Naive thymus-derived CD8-positive, alpha-beta T cell (primary cell): ENCODE data around the gene MICAL2. TPM values are rescaled to one million over a fixed set of nuclear protein-coding genes. Genes with fewer than 3 reads are reported as not detected.
A peak's percentile ranks its signal among the peaks of the same experiment; 100 is the strongest.

Experiments
- ATAC-seq, 2 donors: fragments of 150-1000 bp; cut with Tn5 transposase in 1 of 2; sonication (Bioruptor Pico), chemical (Tn5 transposase) in 1 of 2; 1 replicate in 1 of 2; 2 replicates in 1 of 2; pipeline ENCODE4 v1.10.0; 2021; ENCODE audit warnings: mild to moderate bottlenecking in 2 of 2, moderate library complexity in 2 of 2
- POLR2A ChIA-PET: fragments of 350-600 bp; sonication (Branson Sonifier 250); formaldehyde crosslinking; loops from one replicate; lab custom pipeline; 2021; ENCODE audit warnings: antibody characterized with exemption; lab: Charles Lee
- DNase-seq, 10 donors: peaks; one replicate each; pipeline versions ENCODE4 v3.0.0 to v3.0.0-alpha.2; 2020 to 2022
- H3K27ac Mint-ChIP-seq, 10 donors: one replicate each; pipeline ENCODE4 v1.8.0; 2020 to 2022; ENCODE audit warnings: mild to moderate bottlenecking in 10 of 10, mixed read lengths in 10 of 10, moderate library complexity in 4 of 10, inconsistent platforms in 1 of 10
- H3K27me3 Mint-ChIP-seq, 5 donors: one replicate each; pipeline ENCODE4 v1.8.0; 2021 to 2022; ENCODE audit warnings: mixed read lengths in 5 of 5
- H3K36me3 Mint-ChIP-seq, 3 donors: one replicate each; pipeline ENCODE4 v1.8.0; 2020 to 2022; ENCODE audit warnings: mixed read lengths in 3 of 3, mild to moderate bottlenecking in 2 of 3, inconsistent platforms in 1 of 3
- H3K4me1 Mint-ChIP-seq, 4 donors: one replicate each; pipeline ENCODE4 v1.8.0; 2021 to 2022; ENCODE audit warnings: mixed read lengths in 4 of 4
- H3K4me3 Mint-ChIP-seq, 10 donors: one replicate each; pipeline ENCODE4 v1.8.0; 2020 to 2022; ENCODE audit warnings: mild to moderate bottlenecking in 10 of 10, mixed read lengths in 10 of 10, moderate library complexity in 6 of 10, inconsistent platforms in 1 of 10
- H3K9me3 Mint-ChIP-seq, 9 donors: one replicate each; pipeline ENCODE4 v1.8.0; 2020 to 2022; ENCODE audit warnings: mixed read lengths in 9 of 9, mild to moderate bottlenecking in 3 of 9, inconsistent platforms in 1 of 9, moderate library complexity in 1 of 9
- polyA plus RNA-seq, 3 donors: library from polyadenylated mRNA; unstranded; fragments of 300-500 nt; fragmentation: Illumina TruSeq; gene quantifications; one replicate each; pipeline ENCODE4 v1.2.3, GENCODE V29; 2021
- total RNA-seq, 8 experiments: library from RNA in 2 of 8; stranded (reverse) in 2 of 8; gene quantifications; one replicate each; pipeline ENCODE4 v1.2.3 and lab custom pipeline; 2021 to 2026

The MICAL2 gene
- total and polyA plus RNA-seq, 5 experiments from 2014 or later: 2.3 to 12.3 (median 5.0) TPM

DNA sequence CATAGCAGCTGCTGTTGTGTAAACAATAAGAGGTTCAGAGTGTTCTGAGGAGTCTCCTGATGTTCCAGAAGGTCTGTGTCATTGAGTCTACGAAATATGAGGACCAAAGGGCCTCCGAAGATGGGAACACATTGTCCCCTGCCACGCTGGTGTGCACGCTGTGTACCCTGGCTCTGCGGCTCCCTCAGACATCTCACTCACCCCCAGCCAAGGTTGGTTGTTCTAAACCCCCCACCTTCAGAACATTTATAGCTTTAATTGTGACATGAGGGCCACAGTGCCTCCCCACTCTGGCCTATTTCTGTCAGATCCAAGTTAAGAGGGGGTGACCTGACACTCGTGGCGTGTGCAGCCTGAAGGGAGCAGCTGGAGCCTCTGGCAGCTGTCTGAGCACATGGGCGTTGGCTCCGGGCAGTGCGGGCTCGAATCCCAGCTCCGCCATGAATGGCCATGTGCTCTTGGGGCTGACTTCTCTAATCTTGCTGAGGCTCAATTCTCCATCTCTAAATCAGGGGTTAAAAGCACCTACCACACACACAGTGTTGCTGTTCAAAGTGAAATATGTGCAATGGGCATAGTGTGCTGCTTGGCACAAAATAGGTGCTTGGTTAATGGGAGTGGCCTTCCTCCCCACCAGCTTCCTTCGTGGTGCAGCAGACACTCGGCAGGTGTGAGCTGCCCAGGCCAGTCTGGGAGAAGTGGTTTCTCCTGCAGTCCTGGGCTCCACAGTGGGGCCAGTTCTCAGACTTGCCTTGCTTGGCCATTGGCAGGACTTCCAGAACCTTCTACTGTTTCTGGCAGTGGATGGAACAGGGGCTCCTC, 39.7 kb upstream of the MICAL2 start:
- Mint-ChIP-seq H3K27ac (peak overlapping the region in 3 of 10 donors; percentile 7 to 45 (median 14)), H3K4me1 (peaks cover 0 to 9% (median 4%) of the 10 kb centered on the region in 4 donors), H3K27me3 (peaks cover 0 to 9% (median 3%) of the 10 kb centered on the region in 5 donors), H3K36me3 (no peaks in the 10 kb centered on the region), H3K9me3 (peaks cover 0 to 2% (median 0%) of the 10 kb centered on the region in 9 donors), H3K4me3 (no peak overlapping the region)
- POLR2A ChIA-PET: no interaction called here
- no peak for DNase-seq
- no peak for ATAC-seq

DNA sequence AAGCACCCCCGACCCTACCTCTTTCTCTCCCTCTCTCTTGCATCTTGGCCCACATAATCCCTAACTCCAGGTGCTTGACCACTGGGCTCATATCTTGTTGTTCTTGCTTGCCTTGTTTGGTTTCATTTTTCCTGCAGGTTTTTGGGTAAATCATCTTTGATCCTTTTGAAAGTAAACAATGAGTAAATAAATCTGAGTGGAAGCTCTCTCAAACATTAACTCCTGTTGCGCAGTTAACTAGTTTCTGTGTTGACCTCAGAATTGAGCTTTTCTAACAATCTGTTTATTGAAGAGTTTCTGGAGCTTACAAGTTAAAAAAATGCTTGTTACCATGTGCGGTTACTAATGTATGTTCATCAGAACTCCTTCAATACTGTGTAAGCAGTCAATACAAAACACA, 38.8 kb upstream of the MICAL2 start:
- POLR2A ChIA-PET: no interaction called here
- no peaks in the 10 kb centered on the region for H3K36me3 Mint-ChIP-seq
- ATAC-seq: no peak
- peaks cover 0 to 9% (median 3%) of the 10 kb centered on the region in 5 donors for H3K27me3 Mint-ChIP-seq
- DNase-seq: no peak
- H3K9me3 Mint-ChIP-seq: peaks cover 0 to 2% (median 0%) of the 10 kb centered on the region in 9 donors
- H3K4me1 Mint-ChIP-seq: peaks cover 0 to 9% (median 4%) of the 10 kb centered on the region in 4 donors
- H3K4me3 Mint-ChIP-seq: no peak overlapping the region
- H3K27ac Mint-ChIP-seq: no peak overlapping the region

DNA sequence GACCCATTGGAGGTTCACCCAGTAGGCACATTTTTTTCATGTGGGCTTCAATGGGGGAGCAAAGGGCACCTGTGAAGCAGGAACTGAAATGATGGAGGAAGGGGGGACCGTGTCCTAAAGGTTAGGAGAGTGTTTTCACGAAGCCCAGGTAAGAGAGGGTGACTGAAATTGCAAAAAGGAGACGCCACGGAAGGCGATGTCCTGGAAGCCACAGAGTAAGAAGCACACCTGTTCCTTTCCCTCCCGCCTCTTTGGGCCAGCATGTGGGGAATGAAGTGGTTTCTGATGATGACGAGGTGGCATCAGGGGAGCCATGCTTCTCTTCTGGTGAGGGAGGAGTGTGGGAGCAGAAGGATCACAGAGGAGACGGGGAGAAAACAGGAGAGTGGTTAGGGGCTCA, 37.0 kb upstream of the MICAL2 start:
- Mint-ChIP-seq H3K4me1 (peaks cover 0 to 9% (median 2%) of the 10 kb centered on the region in 4 donors), H3K4me3 (no peak overlapping the region), H3K27me3 (peaks cover 0 to 3% (median 0%) of the 10 kb centered on the region in 5 donors), H3K27ac (no peak overlapping the region), H3K9me3 (no peaks in the 10 kb centered on the region), H3K36me3 (no peaks in the 10 kb centered on the region)
- POLR2A ChIA-PET: no interaction called here
- ATAC-seq (no peak), DNase-seq (no peak)

DNA sequence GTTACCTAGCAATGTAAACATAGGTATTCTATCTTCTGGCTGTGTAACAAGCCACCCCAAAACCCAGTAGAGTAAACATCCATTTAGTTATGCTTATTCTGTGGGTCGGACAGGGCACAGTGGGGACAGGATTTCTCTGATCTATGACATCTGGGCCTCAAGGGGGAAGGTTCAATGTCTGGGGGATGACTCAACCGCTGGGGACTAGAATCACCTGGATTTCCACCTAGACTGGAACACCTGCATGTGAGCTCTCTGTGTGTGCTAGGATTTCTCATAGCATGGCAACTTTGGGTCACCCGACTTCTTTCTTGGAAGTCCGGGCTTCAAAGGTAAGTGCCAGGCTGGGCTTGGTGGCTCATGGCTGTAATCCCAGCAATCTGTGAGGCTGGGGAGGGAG, 36.5 kb upstream of the MICAL2 start:
- Mint-ChIP-seq H3K36me3 (no peaks in the 10 kb centered on the region), H3K27ac (no peak overlapping the region), H3K4me1 (peaks cover 0 to 9% (median 2%) of the 10 kb centered on the region in 4 donors), H3K4me3 (no peak overlapping the region), H3K9me3 (no peaks in the 10 kb centered on the region), H3K27me3 (peaks cover 0 to 3% (median 0%) of the 10 kb centered on the region in 5 donors)
- ATAC-seq: no peak
- POLR2A ChIA-PET: no interaction called here
- no peak for DNase-seq

DNA sequence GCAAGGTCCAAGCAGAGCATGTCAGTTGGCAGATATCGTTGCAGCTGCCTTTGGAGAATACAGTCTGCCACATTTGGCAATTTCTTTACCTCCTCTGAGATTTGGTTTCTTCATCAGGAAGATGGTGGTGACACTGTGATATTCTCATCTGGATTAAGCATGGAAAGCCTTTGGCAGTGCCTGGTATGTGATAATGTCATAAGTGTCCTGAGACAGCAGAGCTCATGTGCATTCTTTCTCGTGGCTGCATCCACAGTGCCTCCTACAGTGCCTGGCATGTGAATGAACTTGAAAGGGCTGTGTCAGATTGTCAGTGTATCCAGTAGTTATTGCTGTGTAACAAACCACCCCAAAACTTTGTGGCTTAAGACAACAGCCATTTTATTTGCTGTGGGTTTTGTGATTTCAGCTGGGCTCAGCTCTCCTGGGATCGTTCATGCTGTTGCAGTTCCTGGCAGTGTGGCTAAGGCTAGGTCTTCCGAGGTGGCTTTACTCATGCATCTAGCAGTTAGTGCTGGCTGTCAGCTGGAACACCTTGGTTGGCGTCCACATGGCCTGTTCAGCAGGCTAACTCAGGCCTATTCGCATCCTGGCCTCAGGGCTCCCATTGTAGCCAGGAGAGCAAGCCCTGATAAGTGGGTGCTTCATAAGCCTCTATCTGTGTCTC, 35.7 kb upstream of the MICAL2 start:
- POLR2A ChIA-PET: no interaction called here
- DNase-seq (no peak), ATAC-seq (no peak)
- peaks cover 0 to 1% (median 0%) of the 10 kb centered on the region in 5 donors for H3K27me3 Mint-ChIP-seq
- H3K4me1 Mint-ChIP-seq: peaks cover 0 to 9% (median 2%) of the 10 kb centered on the region in 4 donors
- H3K36me3 Mint-ChIP-seq: no peaks in the 10 kb centered on the region
- H3K27ac Mint-ChIP-seq: peak overlapping the region in 2 of 10 donors; percentile 11 to 39
- H3K4me3 Mint-ChIP-seq: no peak overlapping the region
- H3K9me3 Mint-ChIP-seq: no peaks in the 10 kb centered on the region

DNA sequence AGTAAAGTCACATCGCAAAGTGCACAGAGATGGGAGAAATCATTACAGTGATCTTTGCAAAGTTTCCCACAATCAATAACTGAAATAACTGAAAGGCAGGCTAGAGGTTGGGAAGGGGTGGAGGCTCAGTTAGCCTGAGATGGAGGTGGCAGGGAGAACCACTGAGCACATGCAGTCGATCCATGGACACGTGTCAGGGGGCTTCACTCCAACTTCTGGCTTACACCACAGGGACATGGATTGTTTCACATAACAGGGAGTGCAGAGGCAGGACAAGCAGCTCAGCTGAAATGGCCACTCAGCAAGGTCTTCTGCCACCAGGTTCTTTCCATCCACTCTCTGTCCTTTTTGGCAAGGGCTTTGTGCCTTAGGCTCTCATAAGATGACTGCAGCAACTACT, 35.1 kb upstream of the MICAL2 start:
- H3K27ac Mint-ChIP-seq: peak overlapping the region in 1 of 10 donors; percentile 39
- POLR2A ChIA-PET: no interaction called here
- peaks cover 0 to 9% (median 2%) of the 10 kb centered on the region in 4 donors for H3K4me1 Mint-ChIP-seq
- no peak overlapping the region for H3K4me3 Mint-ChIP-seq
- H3K9me3 Mint-ChIP-seq: no peaks in the 10 kb centered on the region
- DNase-seq: no peak
- peaks cover 0 to 1% (median 0%) of the 10 kb centered on the region in 5 donors for H3K27me3 Mint-ChIP-seq
- ATAC-seq: no peak
- no peaks in the 10 kb centered on the region for H3K36me3 Mint-ChIP-seq

DNA sequence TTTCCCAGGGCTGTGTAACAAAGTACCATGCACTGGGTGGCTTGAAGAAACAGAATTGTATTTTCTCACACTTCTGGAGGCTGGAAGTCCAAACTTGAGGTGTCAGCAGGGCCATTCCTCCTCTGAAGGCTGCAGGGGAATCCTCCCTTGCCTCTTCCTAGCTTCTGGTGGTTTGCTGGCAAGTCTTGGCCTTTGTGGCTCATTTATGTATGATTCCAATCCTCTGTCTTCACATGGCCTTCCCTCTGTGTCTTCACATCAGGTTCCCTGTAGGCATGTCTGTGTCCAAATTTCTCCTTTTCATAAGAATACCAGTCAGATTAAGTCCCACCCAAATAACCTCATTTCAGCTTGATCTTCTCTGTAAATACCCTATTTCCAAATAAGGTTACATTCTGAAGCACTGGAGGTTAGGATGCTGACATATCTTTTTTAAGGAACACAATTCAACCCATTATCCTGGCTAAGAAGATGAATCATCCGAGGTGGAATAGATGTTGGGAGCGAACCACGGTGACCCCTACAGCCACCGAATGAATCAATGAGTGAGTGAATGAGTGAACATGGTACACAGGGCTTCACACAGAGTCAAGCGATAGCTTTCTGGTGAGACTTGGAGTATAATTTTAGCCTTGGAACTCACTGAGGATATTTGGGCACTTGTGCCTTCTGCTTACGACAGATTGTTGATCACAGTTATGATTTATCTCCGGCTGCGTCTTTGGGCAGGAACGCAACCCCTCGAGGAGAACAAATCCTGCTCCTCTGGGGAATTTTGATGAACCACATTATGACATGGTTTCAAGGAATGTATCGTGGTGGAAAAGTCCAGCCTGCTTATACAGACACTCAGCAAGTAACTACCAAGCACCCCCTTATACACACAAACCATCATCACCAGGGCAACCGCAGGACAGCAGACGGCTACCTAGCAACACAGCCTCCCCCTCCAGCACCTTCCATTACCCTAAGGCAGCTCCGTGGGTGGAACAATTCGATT, 34.3 kb upstream of the MICAL2 start:
- Mint-ChIP-seq H3K27me3 (peaks cover 0 to 1% (median 0%) of the 10 kb centered on the region in 5 donors), H3K4me3 (no peak overlapping the region), H3K4me1 (peaks cover 0 to 6% (median 2%) of the 10 kb centered on the region in 4 donors), H3K36me3 (no peaks in the 10 kb centered on the region), H3K9me3 (no peaks in the 10 kb centered on the region), H3K27ac (no peak overlapping the region)
- no peak for ATAC-seq
- POLR2A ChIA-PET: no interaction called here
- no peak for DNase-seq

DNA sequence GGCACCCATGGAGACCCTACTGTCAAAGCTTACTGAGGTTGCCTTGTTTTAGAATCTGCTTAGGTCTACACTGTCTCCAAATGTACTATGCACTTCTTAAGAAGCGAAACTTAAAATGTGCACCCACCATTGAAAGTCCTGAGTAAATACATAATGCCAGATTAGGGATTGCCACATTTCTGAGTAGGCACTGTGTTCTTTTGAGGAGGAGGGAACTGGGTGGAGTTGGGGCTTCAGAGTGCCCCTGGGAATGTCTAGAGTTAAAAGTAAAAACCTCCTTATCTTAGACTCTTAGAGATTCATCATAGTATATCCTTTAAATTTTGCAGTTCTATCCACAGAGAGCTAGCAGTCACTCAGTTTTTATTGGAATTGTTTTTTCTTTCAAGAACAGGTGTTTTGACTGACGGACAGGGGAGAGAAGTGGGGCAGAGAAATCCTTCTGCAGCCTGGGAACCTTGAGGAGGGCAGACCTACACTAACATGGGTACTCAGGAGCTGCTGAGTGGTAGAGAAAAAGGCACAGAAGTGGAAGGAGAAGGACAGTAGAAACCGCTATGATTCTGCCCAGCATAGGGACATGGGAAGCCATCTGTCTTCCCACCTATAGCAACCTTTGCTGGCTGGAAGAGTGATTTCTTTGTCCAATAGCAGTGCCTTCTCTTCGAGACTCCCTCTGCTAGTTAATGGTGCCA, 33.4 kb upstream of the MICAL2 start:
- Mint-ChIP-seq H3K36me3 (no peaks in the 10 kb centered on the region), H3K27ac (no peak overlapping the region), H3K4me1 (no peaks in the 10 kb centered on the region), H3K9me3 (no peaks in the 10 kb centered on the region), H3K27me3 (peaks cover 0 to 1% (median 0%) of the 10 kb centered on the region in 5 donors), H3K4me3 (no peak overlapping the region)
- POLR2A ChIA-PET: no interaction called here
- ATAC-seq (no peak), DNase-seq (no peak)

DNA sequence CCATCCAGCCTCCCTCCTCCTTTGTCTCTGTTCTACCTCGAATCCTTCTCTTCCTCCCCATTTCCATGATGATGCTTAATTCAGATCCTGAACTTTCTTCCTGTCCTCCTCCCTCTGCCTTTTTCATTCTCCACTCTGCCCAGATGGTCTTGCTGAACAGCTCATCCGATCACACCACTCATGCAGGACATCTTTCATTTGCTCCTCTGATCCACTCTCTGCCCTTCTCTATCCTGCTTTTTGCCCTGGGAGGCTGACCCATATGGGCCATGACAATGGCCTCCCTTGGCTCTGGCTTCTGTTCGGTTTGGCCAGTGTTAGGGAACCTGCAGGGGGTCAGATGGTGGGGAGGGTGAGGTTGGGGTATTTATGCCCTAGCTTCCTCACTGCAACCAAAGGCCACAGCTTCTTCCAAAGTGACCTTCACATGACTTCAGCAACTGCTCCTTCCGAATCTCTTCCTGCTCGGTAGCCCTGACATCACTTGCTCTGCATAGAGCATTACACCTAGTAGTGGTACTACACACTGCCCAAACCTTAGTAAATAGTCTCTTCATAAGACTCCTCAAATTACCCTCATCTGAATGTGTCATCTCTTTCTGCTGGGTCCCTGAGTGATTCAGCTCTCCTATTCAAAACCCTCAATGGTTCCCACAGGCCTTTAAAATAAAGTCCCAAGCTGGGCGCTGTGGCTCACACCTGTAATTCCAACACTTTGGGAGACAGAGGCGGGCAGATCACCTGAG, 32.7 kb upstream of the MICAL2 start:
- H3K27me3 Mint-ChIP-seq: peaks cover 0 to 1% (median 0%) of the 10 kb centered on the region in 5 donors
- DNase-seq (no peak), ATAC-seq (no peak)
- H3K4me3 Mint-ChIP-seq: no peak overlapping the region
- no peaks in the 10 kb centered on the region for H3K36me3 Mint-ChIP-seq
- no peak overlapping the region for H3K27ac Mint-ChIP-seq
- H3K9me3 Mint-ChIP-seq: no peaks in the 10 kb centered on the region
- H3K4me1 Mint-ChIP-seq: no peaks in the 10 kb centered on the region
- POLR2A ChIA-PET: interaction anchor here (0.7 kb wide), 1 partner anchor 12 kb away, joined by 3 read pairs; no protein-coding TSS in a partner anchor

DNA sequence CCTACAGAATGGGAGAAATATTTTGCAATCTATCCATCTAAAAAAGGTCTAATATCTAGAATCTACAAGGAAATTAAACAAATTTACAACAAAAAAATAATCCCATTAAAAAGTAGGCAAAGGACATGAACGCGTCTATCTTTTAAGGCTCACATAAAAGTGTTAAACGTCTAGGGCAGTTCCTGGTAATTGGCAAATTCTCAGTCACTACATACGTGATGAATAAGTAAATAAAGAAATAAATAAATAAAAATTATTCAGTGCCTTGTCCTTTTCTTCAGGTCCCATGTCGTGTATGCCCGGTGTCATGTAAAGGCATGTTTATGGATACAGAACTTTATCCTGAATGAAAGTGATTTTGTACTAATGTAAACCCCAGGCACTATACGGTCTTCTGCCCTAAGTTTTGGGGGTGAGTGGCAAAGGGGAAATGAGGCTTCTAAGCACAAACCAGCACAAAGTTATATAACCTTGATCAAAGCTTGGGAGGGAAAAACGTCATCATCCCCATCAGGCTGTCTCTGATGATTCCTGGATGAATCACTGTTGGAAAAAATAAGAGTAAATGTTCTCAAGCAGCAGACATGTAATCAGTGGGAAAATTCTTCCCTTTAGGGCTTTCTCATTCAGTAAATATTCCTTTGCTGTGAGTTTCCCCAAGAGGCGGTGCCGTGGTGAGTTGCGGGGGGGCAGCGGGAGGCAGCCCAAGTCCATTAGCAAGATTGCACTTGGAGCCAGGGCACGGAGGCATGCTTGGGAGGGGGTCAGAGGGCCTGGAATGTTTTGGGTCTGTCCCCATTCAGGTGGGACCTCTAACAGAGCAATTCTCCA, 30.4 kb upstream of the MICAL2 start:
- Mint-ChIP-seq H3K4me1 (peaks cover 0 to 2% (median 0%) of the 10 kb centered on the region in 4 donors), H3K27ac (no peak overlapping the region), H3K27me3 (peaks cover 0 to 1% (median 0%) of the 10 kb centered on the region in 5 donors), H3K4me3 (no peak overlapping the region), H3K9me3 (no peaks in the 10 kb centered on the region), H3K36me3 (no peaks in the 10 kb centered on the region)
- POLR2A ChIA-PET: no interaction called here
- DNase-seq: no peak
- ATAC-seq: no peak

DNA sequence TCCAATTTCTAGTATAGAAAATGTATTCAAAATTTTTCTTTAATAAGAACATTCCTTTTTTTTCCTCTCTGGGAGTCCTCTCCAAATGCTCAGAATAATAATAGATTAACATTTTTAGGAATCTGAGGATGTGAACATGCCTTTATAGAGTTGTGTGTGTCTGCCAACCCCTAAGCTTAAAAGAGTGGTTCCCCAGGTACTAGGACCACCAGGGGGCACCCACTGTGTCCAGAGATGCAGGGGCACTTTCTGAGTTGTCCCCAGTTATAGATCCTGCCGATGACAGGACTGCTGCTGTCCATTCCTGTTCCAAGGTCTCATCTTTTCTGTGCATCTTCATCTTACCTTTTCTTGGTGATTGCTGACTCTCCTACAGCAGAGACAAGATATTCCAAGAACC, 27.0 kb upstream of the MICAL2 start:
- Mint-ChIP-seq H3K36me3 (no peaks in the 10 kb centered on the region), H3K9me3 (no peaks in the 10 kb centered on the region), H3K27ac (no peak overlapping the region), H3K4me1 (peaks cover 17 to 34% (median 32%) of the 10 kb centered on the region in 4 donors), H3K4me3 (no peak overlapping the region), H3K27me3 (no peaks in the 10 kb centered on the region)
- POLR2A ChIA-PET: interaction anchor here (0.6 kb wide), 1 partner anchor 279 kb away, joined by 7 read pairs; no protein-coding TSS in a partner anchor
- DNase-seq (no peak), ATAC-seq (no peak)
